A549 (cell line): ENCODE measurements around the gene ERH. TPM values are rescaled to one million over a fixed set of nuclear protein-coding genes. Genes with fewer than 3 reads are reported as not detected.

Experiments used
- ATAC-seq, 2 experiments: fragments of 200-7000 bp in 1 of 2; fragments of >200 bp in 1 of 2; cut with Nextera tagmentation in 1 of 2; cut with Tn5 transposase in 1 of 2; 3 replicates each; pipeline versions ENCODE4 v1.8.0 to v1.9.1; 2018 to 2020; ENCODE audit warnings: mild to moderate bottlenecking in 1 of 2, moderate library complexity in 1 of 2
- CTCF ChIA-PET: fragments of 300-600 bp; sonication (Branson Sonifier 250); formaldehyde crosslinking; extraction: SDS; loops from one replicate; lab custom pipeline; 2021; ENCODE audit warnings: antibody characterized with exemption, inconsistent platforms; lab: Yijun Ruan, JAX
- POLR2A ChIA-PET: fragments of 350-600 bp; formaldehyde crosslinking; extraction: SDS; loops from one replicate; lab custom pipeline; 2021; ENCODE audit warnings: antibody characterized with exemption, inconsistent platforms; lab: Yijun Ruan, JAX
- DNase-seq, 2 experiments: peaks; one replicate each; pipeline versions ENCODE4 v3.0.0 to v3.0.0-alpha.2; 2011 to 2016; ENCODE audit warnings: low read depth in 1 of 2, low spot score in 1 of 2
- FAIRE-seq: peaks from 2 replicates; lab custom pipeline; 2011; peaks lifted over from hg19 to GRCh38; lab: Jason Lieb, UNC
- H3K27ac ChIP-seq, 2 experiments: fragments of >200 bp; sonication (Bioruptor Twin); formaldehyde crosslinking; 3 replicates each; pipeline ENCODE4 v1.5.1; 2016 to 2017
- H3K4me1 ChIP-seq: fragments of >200 bp; sonication (Bioruptor Twin); formaldehyde crosslinking; 3 replicates; pipeline ENCODE4 v1.6.1; 2016
- H3K4me2 ChIP-seq: fragments of >200 bp; sonication (Bioruptor Twin); formaldehyde crosslinking; 3 replicates; pipeline ENCODE4 v1.6.1; 2016
- H3K4me3 ChIP-seq: fragments of >200 bp; sonication (Bioruptor Twin); formaldehyde crosslinking; 3 replicates; pipeline ENCODE4 v1.5.1; 2016
- H3K9me3 ChIP-seq: fragments of >200 bp; sonication (Bioruptor Twin); formaldehyde crosslinking; 3 replicates; pipeline ENCODE4 v1.6.1; 2016
- ATOH8 ChIP-seq: fragments of 250-450 bp; sonication (Bioruptor Pico); IDR thresholded peaks from 2 replicates; pipeline ENCODE4 v1.5.0; 2020; ENCODE audit warnings: low read depth, mild to moderate bottlenecking, moderate library complexity
- CBX2 ChIP-seq: fragments of 200-600 bp; sonication (generic); IDR thresholded peaks from 2 replicates; pipeline ENCODE4 v1.6.1; 2016; ENCODE audit warnings: low read depth, mild to moderate bottlenecking, borderline replicate concordance
- CEBPB ChIP-seq, 2 experiments: fragments of >200 bp in 1 of 2; sonication (Bioruptor Twin) in 1 of 2; formaldehyde crosslinking in 1 of 2; IDR thresholded peaks; 2 replicates each; pipeline ENCODE4 v1.6.1; 2012 to 2016
- CHD4 ChIP-seq: fragments of 200-600 bp; sonication (generic); IDR thresholded peaks from 2 replicates; pipeline ENCODE4 v1.6.1; 2016; ENCODE audit warnings: antibody characterized with exemption, mild to moderate bottlenecking, borderline replicate concordance
- CTCF ChIP-seq: fragments of >200 bp; sonication (Bioruptor Twin); formaldehyde crosslinking; IDR thresholded peaks from 3 replicates; pipeline ENCODE4 v1.5.1; 2016
- HDAC2 ChIP-seq: fragments of 200-600 bp; sonication (generic); IDR thresholded peaks from 2 replicates; pipeline ENCODE4 v1.6.1; 2016
- HES2 ChIP-seq: fragments of >200 bp; sonication (Bioruptor Twin); formaldehyde crosslinking; IDR thresholded peaks from 2 replicates; pipeline ENCODE4 v1.6.1; 2016
- HOXB5 ChIP-seq: fragments of 250-450 bp; sonication (Bioruptor Pico); IDR thresholded peaks from 2 replicates; pipeline ENCODE4 v1.5.0; 2020; ENCODE audit warnings: mild to moderate bottlenecking, moderate library complexity
- MAFK ChIP-seq: fragments of 450-650 bp; IDR thresholded peaks from 2 replicates; pipeline ENCODE4 v1.6.1; 2014; ENCODE audit not compliant: partially characterized antibody
- MAZ ChIP-seq: fragments of 150-350 bp; IDR thresholded peaks from 2 replicates; pipeline ENCODE4 v1.6.1; 2014; ENCODE audit warnings: antibody characterized with exemption, low read depth, low read length, borderline replicate concordance
- NFE2L2 ChIP-seq: fragments of 150-350 bp; conservative IDR thresholded peaks from 2 replicates; pipeline ENCODE4 v1.6.1; 2014; ENCODE audit warnings: low read length
- NPAS2 ChIP-seq: fragments of 250-450 bp; sonication (Bioruptor Pico); IDR thresholded peaks from 2 replicates; pipeline ENCODE4 v1.8.0; 2022; ENCODE audit warnings: mild to moderate bottlenecking, moderate library complexity, borderline replicate concordance
- PBX3 ChIP-seq: IDR thresholded peaks from 2 replicates; pipeline ENCODE4 v1.6.1; 2012
- PHF8 ChIP-seq: fragments of 200-600 bp; sonication (generic); IDR thresholded peaks from 2 replicates; pipeline ENCODE4 v1.6.1; 2016; ENCODE audit warnings: low read depth, mild to moderate bottlenecking, antibody characterized with exemption, moderate library complexity, borderline replicate concordance
- POLR2AphosphoS2 ChIP-seq: conservative IDR thresholded peaks from 2 replicates; pipeline ENCODE4 v1.6.1; 2012; ENCODE audit warnings: low read length, improper control_type of control experiment, inconsistent platforms
- RCOR1 ChIP-seq: fragments of 150-350 bp; IDR thresholded peaks from 2 replicates; pipeline ENCODE4 v1.6.1; 2014; ENCODE audit warnings: antibody characterized with exemption, low read length, low read depth
- REST ChIP-seq: fragments of 200-600 bp; sonication (generic); IDR thresholded peaks from 2 replicates; pipeline ENCODE4 v1.6.1; 2016; ENCODE audit warnings: antibody characterized with exemption, mild to moderate bottlenecking, moderate library complexity
- RFX5 ChIP-seq: fragments of 450-650 bp; IDR thresholded peaks from 2 replicates; pipeline ENCODE4 v1.7.1; 2014; ENCODE audit warnings: antibody characterized with exemption, mild to moderate bottlenecking, moderate library complexity
- SMC3 ChIP-seq: fragments of >200 bp; sonication (Bioruptor Twin); formaldehyde crosslinking; IDR thresholded peaks from 3 replicates; pipeline ENCODE4 v1.6.1; 2018; ENCODE audit warnings: inconsistent platforms
- SREBF2 ChIP-seq: fragments of 450-650 bp; IDR thresholded peaks from 2 replicates; pipeline ENCODE4 v1.6.1; 2014; ENCODE audit warnings: mild to moderate bottlenecking, moderate library complexity
- TFCP2L1 ChIP-seq: fragments of 250-450 bp; sonication (Bioruptor Pico); IDR thresholded peaks from 2 replicates; pipeline ENCODE4 v1.5.0; 2021; ENCODE audit warnings: mild to moderate bottlenecking
- TP53 ChIP-seq: fragments of 250-450 bp; sonication (Bioruptor Pico); IDR thresholded peaks from 2 replicates; pipeline ENCODE4 v1.5.0; 2021; ENCODE audit warnings: mild to moderate bottlenecking, moderate library complexity
- USF2 ChIP-seq: fragments of 450-650 bp; IDR thresholded peaks from 2 replicates; pipeline ENCODE4 v1.6.1; 2014; ENCODE audit warnings: antibody characterized with exemption
- ZC3H11A ChIP-seq: fragments of 450-650 bp; IDR thresholded peaks from 2 replicates; pipeline ENCODE4 v1.6.1; 2014; ENCODE audit warnings: antibody characterized with exemption, mild to moderate bottlenecking
- ZFP36 ChIP-seq: fragments of 450-650 bp; IDR thresholded peaks from 2 replicates; pipeline ENCODE4 v1.6.1; 2014; ENCODE audit warnings: borderline replicate concordance; ENCODE audit not compliant: partially characterized antibody
- ZSCAN20 ChIP-seq: fragments of 250-450 bp; sonication (Bioruptor Pico); IDR thresholded peaks from 2 replicates; pipeline ENCODE4 v1.8.0; 2022; ENCODE audit warnings: mild to moderate bottlenecking, moderate library complexity
- WGBS: methylation state at CpG from one replicate; pipeline ENCODE4 v1.1.6; 2017; ENCODE audit errors: missing lambda C conversion rate; 5-methylcytosine and 5-hydroxymethylcytosine counted together
- polyA plus RNA-seq, 4 experiments: library from polyadenylated mRNA; depleted of rRNA in 3 of 4; stranded (reverse); fragments of >200 nt; fragmentation: RNase III in 1 of 4; extraction: RNeasy Plus Mini Kit Qiagen cat#74134 plus additional on column Dnase treatment in 1 of 4; gene quantifications; 2 replicates in 3 of 4; 3 replicates in 1 of 4; pipeline ENCODE4 v1.2.3, GENCODE V29; 2011 to 2017

Gene ERH
- polyA plus RNA-seq, 2 of the 4 experiments (the other 2 are of a cell fraction): 377 to 562 TPM

- Histone ChIP-seq H3K4me2 (no peak overlapping the region), H3K4me1 (peaks cover 2% of the 10 kb centered on the region; the same call in 1 of the 3 replicates), H3K9me3 (no peaks in the 10 kb centered on the region), H3K4me3 (no peak overlapping the region), H3K27ac (no peak overlapping the region)
- ChIA-PET POLR2A (no interaction called here), CTCF (interaction anchor here (0.6 to 1.7 kb wide), 7 partner anchors 12 to 229 kb away, joined by 3 to 4 read pairs (median 3); no protein-coding TSS in a partner anchor)
- DNase-seq: no peak
- TF ChIP-seq USF2 (no peak), TP53 (CRISPR knock-in tag) (no peak), PBX3 (no peak), PHF8 (no peak), HES2 (no peak), NPAS2 (CRISPR knock-in tag) (no peak), RCOR1 (no peak), TFCP2L1 (CRISPR knock-in tag) (no peak), CHD4 (no peak), HDAC2 (no peak), ZSCAN20 (CRISPR knock-in tag) (no peak), ZFP36 (no peak), POLR2AphosphoS2 (no peak)
- no peak for ATAC-seq
- FAIRE-seq: no peak
- 71% methylated on average over 5 of the region's 5 CpGs for WGBS
Observed at GRCh38 chr14:69350892-69351291, 47.2 kb downstream of the ERH start.

GRCh38 chr14:69349091-69349777 lies 48.9 kb downstream of the ERH start:
- H3K4me2 ChIP-seq: no peak overlapping the region
- FAIRE-seq (no peak), DNase-seq (no peak)
- 76% methylated on average over 10 of the region's 11 CpGs for WGBS
- TF ChIP-seq MAZ: no peak
- TF ChIP-seq PHF8: no peak
- TF ChIP-seq ZC3H11A: no peak
- no peak for TF ChIP-seq REST
- TF ChIP-seq CEBPB (IDR thresholded peaks at IDR 0.05): no peak
- no peak for TF ChIP-seq HOXB5 (CRISPR knock-in tag)
- no peak for TF ChIP-seq ATOH8 (CRISPR knock-in tag)
- no peak for TF ChIP-seq SREBF2
- no peak for TF ChIP-seq SMC3
- no peak for TF ChIP-seq PBX3
- TF ChIP-seq CTCF: no peak
- TF ChIP-seq MAFK: no peak
- TF ChIP-seq TFCP2L1 (CRISPR knock-in tag): no peak
- TF ChIP-seq NFE2L2: no peak
- no peak for TF ChIP-seq CBX2
- no peak for TF ChIP-seq RFX5
- TF ChIP-seq, all 56 proteins: peak for 0
- no peak for ATAC-seq
- ChIA-PET CTCF (interaction anchor here (0.7 to 1.3 kb wide), 3 partner anchors 14 to 93 kb away, joined by 3 to 4 read pairs (median 3); no protein-coding TSS in a partner anchor), POLR2A (no interaction called here)
- Histone ChIP-seq H3K4me3 (no peak overlapping the region), H3K9me3 (no peaks in the 10 kb centered on the region), H3K4me1 (no peaks in the 10 kb centered on the region), H3K27ac (no peak overlapping the region)
